ENCODE data around the gene UBC. TPM values are rescaled to one million over a fixed set of nuclear protein-coding genes. Genes with fewer than 3 reads are reported as not detected.
"Not testable (repeated sequence)": the region's sequence is repeated elsewhere in the genome, so short reads cannot be mapped to it uniquely, and the experiment has no call there.

The UBC gene
- total and polyA plus RNA-seq, 8 donors, result 409 to 1,431 (median 1,011) TPM

- H3K4me3 ChIP-seq, result no peak overlapping the region
- no peaks in the 10 kb centered on the region for H3K36me3 ChIP-seq
- no peaks in the 10 kb centered on the region for H3K9me3 ChIP-seq
- 21 to 27% (median 23%) methylated on average over 15 of the region's 15 CpGs for WGBS, 5 donors
- intact Hi-C loops (cut with DNase I; ENCODE audit: low total_unique reads), result no loop called here
- TF ChIP-seq POLR2AphosphoS5 (IDR thresholded peaks at IDR 0.05) (peak; percentile 35 to 91 (median 59)), EP300 (IDR thresholded peaks at IDR 0.05) (peak; percentile 48), CTCF (IDR thresholded peaks at IDR 0.05) (no peak), POLR2A (IDR thresholded peaks at IDR 0.05) (no peak)
- H3K4me1 ChIP-seq, result peaks cover 17 to 38% (median 27%) of the 10 kb centered on the region in 4 donors
- H3K27me3 ChIP-seq, result no peaks in the 10 kb centered on the region
- peak; percentile 80 to 92 for DNase-seq
- peak overlapping the region; percentile 62 to 75 (median 68) for H3K27ac ChIP-seq
These were observed 9.9 kb downstream of the UBC start for GRCh38 chr12:124904306-124905098.

- Histone ChIP-seq H3K27me3 (no peaks in the 10 kb centered on the region), H3K36me3 (no peaks in the 10 kb centered on the region), H3K27ac (no peak overlapping the region), H3K4me3 (no peak overlapping the region), H3K9me3 (no peaks in the 10 kb centered on the region), H3K4me1 (peaks cover 23 to 44% (median 33%) of the 10 kb centered on the region in 4 donors)
- intact Hi-C loops (cut with DNase I; ENCODE audit: low total_unique reads), result no loop called here
- TF ChIP-seq CTCF (IDR thresholded peaks at IDR 0.05) (no peak), POLR2A (IDR thresholded peaks at IDR 0.05) (no peak), EP300 (IDR thresholded peaks at IDR 0.05) (no peak), POLR2AphosphoS5 (IDR thresholded peaks at IDR 0.05) (no peak)
- DNase-seq, result no peak
- WGBS, 5 donors, result 91 to 97% (median 95%) methylated on average over 6 of the region's 6 CpGs
These were observed 11.5 kb downstream of the UBC start for GRCh38 chr12:124902916-124903315.

- 25 to 54% (median 31%) methylated on average over 3 of the region's 3 CpGs for WGBS, 5 donors
- Histone ChIP-seq H3K9me3 (no peaks in the 10 kb centered on the region), H3K27me3 (no peaks in the 10 kb centered on the region), H3K4me1 (peaks cover 23 to 35% (median 26%) of the 10 kb centered on the region in 4 donors), H3K4me3 (no peak overlapping the region), H3K27ac (no peak overlapping the region), H3K36me3 (no peaks in the 10 kb centered on the region)
- DNase-seq, result no peak
- intact Hi-C loops (cut with DNase I; ENCODE audit: low total_unique reads), result no loop called here
- TF ChIP-seq EP300 (IDR thresholded peaks at IDR 0.05), result no peak
- no peak for TF ChIP-seq POLR2A (IDR thresholded peaks at IDR 0.05)
- TF ChIP-seq CTCF (IDR thresholded peaks at IDR 0.05), result no peak
- TF ChIP-seq POLR2AphosphoS5 (IDR thresholded peaks at IDR 0.05), result no peak
These were observed 13.4 kb downstream of the UBC start for GRCh38 chr12:124901003-124901402.

GRCh38 chr12:124900345-124900795 is 14.1 kb downstream of the UBC start:
- 74 to 92% (median 82%) methylated on average over 8 of the region's 8 CpGs for WGBS, 5 donors
- H3K9me3 ChIP-seq; H3K4me3 ChIP-seq; H3K27me3 ChIP-seq; H3K36me3 ChIP-seq; H3K27ac ChIP-seq; DNase-seq; intact Hi-C loops (cut with DNase I; ENCODE audit: low total_unique reads): not testable (repeated sequence)
- peaks cover 23 to 30% (median 25%) of the 10 kb centered on the region in 4 donors for H3K4me1 ChIP-seq

- DNase-seq, result no peak
- Histone ChIP-seq H3K27ac (no peak overlapping the region), H3K27me3 (no peaks in the 10 kb centered on the region), H3K9me3 (no peaks in the 10 kb centered on the region), H3K4me1 (peaks cover 14 to 16% (median 15%) of the 10 kb centered on the region in 4 donors), H3K4me3 (no peak overlapping the region), H3K36me3 (no peaks in the 10 kb centered on the region)
- 36 to 57% (median 55%) methylated on average over 5 of the region's 5 CpGs for WGBS, 5 donors
- no peak for TF ChIP-seq CTCF (IDR thresholded peaks at IDR 0.05)
- TF ChIP-seq POLR2A (IDR thresholded peaks at IDR 0.05), result no peak
- TF ChIP-seq EP300 (IDR thresholded peaks at IDR 0.05), result no peak
- TF ChIP-seq POLR2AphosphoS5 (IDR thresholded peaks at IDR 0.05), result no peak
- intact Hi-C loops (cut with DNase I; ENCODE audit: low total_unique reads), result no loop called here
These were observed 15.5 kb downstream of the UBC start for GRCh38 chr12:124898923-124899294.

Measured in stomach (tissue), 9 donors.